ACC112 (cell line): ENCODE measurements around the gene COQ8B.
"Not testable (repeated sequence)": the region's sequence is repeated elsewhere in the genome, so short reads cannot be mapped to it uniquely, and the experiment has no call there.

Experiments used
- H2AFZ ChIP-seq: fragments of 200-600 bp; sonication (generic); one replicate; pipeline ENCODE4 v1.6.0; 2017; ENCODE audit warnings: antibody characterized with exemption, low read length; ENCODE audit not compliant: unreplicated experiment
- H3K27ac ChIP-seq: fragments of 200-600 bp; sonication (generic); 2 replicates; pipeline ENCODE4 v1.5.1; 2014; ENCODE audit warnings: low read depth, mild to moderate bottlenecking, antibody characterized with exemption, low read length, moderate library complexity
- H3K27me3 ChIP-seq: fragments of 200-600 bp; sonication (generic); 2 replicates; pipeline ENCODE4 v1.6.1; 2014; ENCODE audit warnings: mild to moderate bottlenecking, antibody characterized with exemption, low read length, moderate library complexity, mixed read lengths; ENCODE audit not compliant: insufficient read depth
- H3K36me3 ChIP-seq: fragments of 200-600 bp; sonication (generic); 2 replicates; pipeline ENCODE4 v1.6.1; 2016; ENCODE audit warnings: mild to moderate bottlenecking, antibody characterized with exemption, low read length, moderate library complexity, mixed read lengths; ENCODE audit not compliant: insufficient read depth
- H3K4me1 ChIP-seq: fragments of 200-600 bp; sonication (generic); one replicate; pipeline ENCODE4 v1.6.1; 2016; ENCODE audit warnings: low read length, mixed read lengths; ENCODE audit not compliant: insufficient read depth, unreplicated experiment, control insufficient read depth
- H3K4me3 ChIP-seq: fragments of 200-600 bp; sonication (generic); 2 replicates; pipeline ENCODE4 v1.5.1; 2014; ENCODE audit warnings: mild to moderate bottlenecking, low read depth, low read length
- H3K79me2 ChIP-seq: fragments of 200-600 bp; sonication (generic); one replicate; pipeline ENCODE4 v1.6.0; 2016; ENCODE audit warnings: low read length; ENCODE audit not compliant: control insufficient read depth, unreplicated experiment, insufficient read depth

The COQ8B gene

DNA sequence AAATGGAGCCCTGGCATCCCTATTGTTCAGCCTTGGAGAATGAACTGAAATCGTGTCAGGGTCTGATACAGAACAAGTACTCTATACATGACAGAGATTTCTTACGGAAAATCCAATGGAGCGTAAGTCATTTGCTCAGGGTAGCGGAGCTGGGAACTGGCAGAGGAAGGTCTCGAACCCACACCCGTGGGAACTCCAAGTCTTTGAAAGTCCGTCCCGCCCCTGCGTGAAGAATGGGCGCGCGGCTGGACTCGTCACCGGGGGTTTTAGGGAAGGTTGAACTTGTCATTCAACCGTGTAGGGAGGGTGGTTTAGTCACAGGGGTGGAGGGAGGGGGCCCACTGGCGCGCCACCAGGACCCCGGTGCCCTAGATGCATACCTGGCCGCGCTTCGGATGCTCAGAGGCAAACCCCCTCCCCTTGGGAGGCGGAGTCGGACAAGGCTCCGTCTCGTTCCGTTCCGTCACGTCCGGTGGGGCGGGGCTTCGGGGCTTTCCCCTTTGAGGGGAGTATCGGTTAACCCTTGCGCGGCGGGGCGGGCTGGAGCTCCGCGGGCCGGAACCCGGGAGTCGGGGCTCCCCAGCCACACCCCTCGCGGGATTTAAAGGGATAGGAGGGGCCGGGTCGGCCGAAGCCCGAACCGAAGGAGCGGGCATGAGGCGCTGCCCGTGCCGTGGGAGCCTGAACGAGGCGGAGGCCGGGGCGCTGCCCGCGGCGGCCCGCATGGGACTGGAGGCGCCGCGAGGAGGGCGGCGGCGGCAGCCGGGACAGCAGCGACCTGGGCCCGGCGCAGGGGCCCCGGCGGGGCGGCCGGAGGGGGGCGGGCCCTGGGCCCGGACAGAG lies at the start of gene COQ8B, which contains the start of gene ITPKC:
TSS of gene COQ8B (minus strand) at position 405 of the 843 bp plus-strand sequence. CDS start 2,254 bp downstream, outside the sequence.
TSS of gene ITPKC (plus strand) at position 631 of the 843 bp plus-strand sequence. CDS start at position 655, 24 bp downstream.
- Histone ChIP-seq H3K27me3 (no peaks in the 10 kb centered on the region), H3K36me3 (no peaks in the 10 kb centered on the region), H2AFZ (peak within 1 kb of the TSS; percentile 53), H3K79me2 (peaks cover 40% of the 10 kb centered on the region), H3K4me3 (peak within 1 kb of the TSS; percentile 85), H3K27ac (peak within 1 kb of the TSS; percentile 99), H3K4me1 (peaks cover 18% of the 10 kb centered on the region)

DNA sequence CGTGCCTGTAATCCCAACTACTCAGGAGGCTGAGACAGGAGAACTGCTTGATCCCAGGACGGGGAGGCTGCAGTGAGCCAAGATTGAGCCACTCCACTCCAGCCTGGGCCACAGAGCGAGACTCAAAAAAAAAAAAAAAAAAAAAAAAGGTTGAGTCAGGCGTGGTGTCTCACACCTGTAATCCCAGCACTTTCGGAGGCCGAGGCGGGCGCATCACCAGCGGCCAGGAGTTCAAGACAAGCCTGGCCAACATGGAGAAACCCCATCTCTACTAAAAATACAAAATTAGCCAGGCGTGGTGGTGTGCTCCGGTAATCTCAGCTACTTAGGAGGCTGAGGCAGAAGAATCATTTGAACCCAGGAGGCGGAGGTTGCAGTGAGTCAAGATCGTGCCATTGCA lies 49.7 kb upstream of the COQ8B start:
- not testable (repeated sequence) for H3K4me1 ChIP-seq, H2AFZ ChIP-seq, H3K27me3 ChIP-seq, H3K27ac ChIP-seq, H3K79me2 ChIP-seq, H3K36me3 ChIP-seq, H3K4me3 ChIP-seq

DNA sequence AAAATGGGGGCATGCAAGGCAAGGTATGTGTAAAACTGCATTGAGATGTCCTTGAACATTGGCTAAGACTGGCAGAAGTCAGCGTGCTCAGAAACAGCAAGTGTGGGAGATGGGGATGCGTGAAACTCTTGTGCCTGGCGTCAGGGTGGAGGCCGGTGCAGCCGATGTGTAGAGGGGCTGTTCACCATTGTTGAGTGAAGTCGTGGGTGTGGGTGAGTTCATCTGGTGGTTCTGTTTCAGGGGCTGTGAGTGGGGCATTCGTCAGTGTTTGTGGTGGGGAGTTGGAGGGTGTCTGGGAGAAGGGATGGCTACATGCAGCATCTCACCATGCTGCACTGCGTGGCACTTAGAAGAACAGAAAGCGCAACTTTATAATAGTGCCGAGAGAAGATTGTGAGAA lies 47.3 kb upstream of the COQ8B start:
- H3K36me3 ChIP-seq: peaks cover 10% of the 10 kb centered on the region; the same call in 1 of the 2 replicates

DNA sequence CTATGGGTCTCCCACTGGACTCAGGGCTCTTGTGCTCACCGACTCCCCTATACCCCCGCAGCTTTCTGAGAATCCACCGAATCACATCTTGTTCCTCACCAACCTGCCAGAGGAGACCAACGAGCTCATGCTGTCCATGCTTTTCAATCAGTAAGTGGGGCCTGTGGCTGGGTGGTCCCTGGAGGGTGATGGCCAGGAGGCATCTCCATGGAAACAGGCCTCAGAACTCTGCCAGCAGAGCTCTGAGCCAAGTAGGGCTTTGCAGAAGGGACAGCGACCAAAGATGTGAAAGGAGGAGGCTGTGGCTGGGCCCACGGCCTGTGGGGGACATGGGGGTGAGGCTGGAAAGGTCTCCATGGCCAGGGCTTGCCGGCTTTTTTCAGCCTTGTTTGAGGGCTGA lies 46.8 kb upstream of the COQ8B start:
- Histone ChIP-seq H3K79me2 (no peaks in the 10 kb centered on the region), H3K4me1 (no peaks in the 10 kb centered on the region), H3K4me3 (no peak overlapping the region), H3K36me3 (peaks cover 10% of the 10 kb centered on the region; the same call in 1 of the 2 replicates), H3K27ac (no peak overlapping the region), H3K27me3 (no peaks in the 10 kb centered on the region), H2AFZ (no peak overlapping the region)

More for the DNA sequence above, 47.3 kb upstream of the COQ8B start:
- Histone ChIP-seq H2AFZ (no peak overlapping the region), H3K27ac (no peak overlapping the region), H3K79me2 (no peaks in the 10 kb centered on the region), H3K4me3 (no peak overlapping the region), H3K4me1 (no peaks in the 10 kb centered on the region), H3K27me3 (no peaks in the 10 kb centered on the region)

DNA sequence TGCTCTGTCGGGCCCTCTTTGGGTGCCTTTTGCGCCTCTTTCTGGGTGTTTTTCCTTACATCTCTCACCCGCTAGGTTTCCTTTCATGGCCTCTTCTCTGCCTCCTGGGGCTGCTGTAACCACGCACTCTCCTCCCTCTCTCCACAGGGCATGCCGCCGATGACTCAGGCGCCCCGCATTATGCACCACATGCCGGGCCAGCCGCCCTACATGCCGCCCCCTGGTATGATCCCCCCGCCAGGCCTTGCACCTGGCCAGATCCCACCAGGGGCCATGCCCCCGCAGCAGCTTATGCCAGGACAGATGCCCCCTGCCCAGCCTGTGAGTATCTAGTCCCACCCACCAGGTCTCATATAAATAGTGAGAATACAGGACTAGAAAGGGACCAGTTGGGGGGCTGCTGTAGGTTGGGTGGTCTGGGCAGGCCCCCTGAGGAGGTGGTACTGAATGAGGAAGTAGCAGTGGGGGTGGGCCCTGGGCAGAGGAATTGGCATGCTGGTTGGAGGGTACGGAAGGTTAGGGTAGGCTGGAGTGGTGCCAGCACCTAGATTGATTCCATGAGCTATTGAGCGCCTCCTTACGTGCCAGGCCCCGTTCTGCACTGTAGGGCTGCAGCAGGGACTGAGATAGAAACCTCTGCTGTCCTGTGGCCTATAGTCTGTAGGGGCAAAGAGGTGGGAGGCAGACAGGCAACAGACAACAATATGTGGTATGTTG lies 46.2 kb upstream of the COQ8B start:
- Histone ChIP-seq H3K4me3 (no peak overlapping the region), H2AFZ (no peak overlapping the region), H3K4me1 (no peaks in the 10 kb centered on the region), H3K27ac (no peak overlapping the region), H3K79me2 (peaks cover 3% of the 10 kb centered on the region), H3K27me3 (no peaks in the 10 kb centered on the region), H3K36me3 (peaks cover 14% of the 10 kb centered on the region; the same call in 1 of the 2 replicates)

DNA sequence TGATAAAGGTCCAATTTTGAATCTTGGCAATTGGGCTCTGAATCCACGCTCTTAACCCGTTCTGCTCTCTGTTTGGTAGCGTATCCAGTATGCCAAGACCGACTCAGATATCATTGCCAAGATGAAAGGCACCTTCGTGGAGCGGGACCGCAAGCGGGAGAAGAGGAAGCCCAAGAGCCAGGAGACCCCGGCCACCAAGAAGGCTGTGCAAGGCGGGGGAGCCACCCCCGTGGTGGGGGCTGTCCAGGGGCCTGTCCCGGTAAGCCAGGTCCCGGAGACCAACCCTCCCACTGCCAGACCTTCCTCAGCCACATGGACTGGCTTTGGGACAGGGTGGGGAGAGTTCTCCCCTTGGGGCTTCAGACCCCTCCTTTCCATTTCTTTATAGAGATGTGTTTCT lies 42.7 kb upstream of the COQ8B start:
- peaks cover 8% of the 10 kb centered on the region for H3K4me1 ChIP-seq
- H3K4me3 ChIP-seq: no peak overlapping the region
- peaks cover 34% of the 10 kb centered on the region for H3K79me2 ChIP-seq
- H3K36me3 ChIP-seq: peaks cover 20% of the 10 kb centered on the region; the same call in 1 of the 2 replicates
- H3K27me3 ChIP-seq: no peaks in the 10 kb centered on the region
- no peak overlapping the region for H2AFZ ChIP-seq
- no peak overlapping the region for H3K27ac ChIP-seq

DNA sequence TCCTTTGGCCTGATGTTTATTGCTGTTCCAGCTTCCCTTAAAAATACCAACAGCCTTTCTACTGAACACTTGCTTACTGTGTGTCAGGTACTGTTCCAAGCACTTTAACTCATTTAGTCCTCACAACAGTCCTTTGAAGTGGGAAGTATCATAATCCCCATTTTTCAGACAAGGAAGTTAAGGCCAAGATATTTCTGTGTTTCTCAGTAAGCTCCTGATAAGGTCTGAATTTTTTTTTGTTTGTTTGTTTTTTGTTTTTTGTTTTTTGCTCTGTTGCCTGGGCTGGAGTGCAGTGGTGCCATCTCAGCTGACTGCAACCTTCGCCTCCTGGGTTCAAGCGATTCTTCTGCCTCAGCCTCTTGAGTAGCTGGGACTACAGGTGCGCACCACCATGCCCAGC lies 41.8 kb upstream of the COQ8B start:
- peaks cover 15% of the 10 kb centered on the region; the same call in 1 of the 2 replicates for H3K36me3 ChIP-seq
- no peak overlapping the region for H3K4me3 ChIP-seq
- no peak overlapping the region for H3K27ac ChIP-seq
- peaks cover 10% of the 10 kb centered on the region for H3K4me1 ChIP-seq
- H2AFZ ChIP-seq: no peak overlapping the region
- no peaks in the 10 kb centered on the region for H3K27me3 ChIP-seq
- peaks cover 39% of the 10 kb centered on the region for H3K79me2 ChIP-seq

DNA sequence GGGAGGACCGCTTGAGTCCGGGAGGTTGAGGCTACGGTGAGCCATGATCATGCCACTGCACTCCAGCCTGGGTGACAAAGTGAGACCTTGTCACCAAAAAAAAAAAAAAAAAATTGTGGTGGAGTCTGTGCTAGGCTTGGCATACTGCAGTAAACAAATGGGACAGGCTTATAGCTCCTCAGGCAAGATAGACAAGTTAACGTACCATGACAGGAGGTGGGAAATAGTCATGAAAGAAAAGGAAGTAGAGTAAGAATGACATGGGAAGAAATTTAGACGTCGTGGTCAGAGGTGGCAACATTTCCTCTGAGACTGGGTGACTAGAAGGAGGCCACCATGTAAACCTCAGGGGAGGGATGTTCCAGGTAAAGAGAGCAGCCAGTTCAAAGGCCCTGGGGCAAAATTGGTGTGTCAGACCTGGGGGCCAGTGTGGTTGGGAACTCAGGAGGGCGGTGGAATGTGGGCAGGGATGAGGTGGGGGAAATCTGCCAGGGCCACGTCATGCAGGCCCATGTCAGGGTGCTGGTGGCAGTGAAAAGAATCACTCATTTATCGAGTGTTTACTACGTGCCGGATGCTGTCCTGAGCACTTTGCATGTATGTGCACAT lies 39.9 kb upstream of the COQ8B start:
- H3K36me3 ChIP-seq: peaks cover 13% of the 10 kb centered on the region; the same call in 1 of the 2 replicates
- peaks cover 55% of the 10 kb centered on the region for H3K79me2 ChIP-seq
- H3K4me3 ChIP-seq: no peak overlapping the region
- H2AFZ ChIP-seq: no peak overlapping the region
- no peaks in the 10 kb centered on the region for H3K27me3 ChIP-seq
- H3K4me1 ChIP-seq: peaks cover 10% of the 10 kb centered on the region
- H3K27ac ChIP-seq: no peak overlapping the region

DNA sequence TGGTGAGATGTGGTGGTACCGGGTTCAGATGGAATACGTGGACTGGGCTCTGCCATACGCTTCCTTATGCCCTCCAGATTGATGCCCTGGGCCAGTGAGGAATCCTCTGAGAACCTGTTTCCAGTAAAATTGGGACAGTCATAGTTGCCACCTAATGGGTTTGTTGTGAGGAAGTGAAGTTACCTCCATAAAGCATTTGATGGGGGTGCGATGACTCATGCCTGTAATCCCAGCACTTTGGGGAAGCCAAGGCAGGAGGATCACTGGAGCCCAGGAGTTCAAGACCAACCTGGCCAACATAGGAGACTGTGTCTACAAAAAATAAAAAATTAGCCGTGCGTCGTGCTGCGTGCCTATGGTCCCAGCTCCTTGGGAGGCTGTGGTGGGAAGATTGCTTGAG lies 39.1 kb upstream of the COQ8B start:
- peaks cover 13% of the 10 kb centered on the region; the same call in 1 of the 2 replicates for H3K36me3 ChIP-seq
- H3K4me3 ChIP-seq: no peak overlapping the region
- no peak overlapping the region for H3K27ac ChIP-seq

DNA sequence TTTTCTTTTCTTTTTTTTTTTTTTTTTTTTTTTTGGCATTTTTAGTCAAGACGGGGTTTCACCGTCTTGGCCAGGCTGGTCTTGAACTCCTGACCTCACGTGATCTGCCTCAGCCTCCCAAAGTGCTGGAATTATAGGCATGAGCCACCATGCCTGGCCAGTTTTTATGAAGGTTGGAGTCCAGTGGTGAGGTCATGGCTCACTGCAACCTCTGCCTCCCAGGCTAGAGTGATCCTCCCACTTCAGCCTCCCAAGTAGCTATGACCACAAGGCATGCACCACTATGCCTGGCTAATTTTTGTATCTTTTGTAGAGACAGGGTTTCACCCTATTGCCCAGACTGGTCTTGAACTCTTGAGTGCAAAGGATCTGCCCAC lies 38.5 kb upstream of the COQ8B start:
- Histone ChIP-seq H3K79me2 (peaks cover 59% of the 10 kb centered on the region), H3K27ac (no peak overlapping the region)

More for the DNA sequence above, 39.1 kb upstream of the COQ8B start:
- Histone ChIP-seq H3K79me2 (peaks cover 59% of the 10 kb centered on the region), H3K27me3 (no peaks in the 10 kb centered on the region), H3K4me1 (peaks cover 10% of the 10 kb centered on the region), H2AFZ (no peak overlapping the region)

More for the DNA sequence above, 38.5 kb upstream of the COQ8B start:
- no peak overlapping the region for H2AFZ ChIP-seq
- no peak overlapping the region for H3K4me3 ChIP-seq
- H3K4me1 ChIP-seq: peaks cover 10% of the 10 kb centered on the region
- peaks cover 11% of the 10 kb centered on the region; the same call in 1 of the 2 replicates for H3K36me3 ChIP-seq
- H3K27me3 ChIP-seq: no peaks in the 10 kb centered on the region
